Common myeloid progenitor, CD34-positive (primary cell): Measurements from ENCODE around the gene SLC22A17.
A peak's percentile ranks its signal among the peaks of the same experiment; 100 is the strongest.

ENCODE experiments used
- CTCF ChIA-PET: fragments of 350-600 bp; sonication (Branson Sonifier 250); formaldehyde crosslinking; loops from one replicate; lab custom pipeline; 2021; ENCODE audit warnings: antibody characterized with exemption; lab: Charles Lee
- POLR2A ChIA-PET: fragments of 350-600 bp; sonication (Branson Sonifier 250); formaldehyde crosslinking; loops from one replicate; lab custom pipeline; 2021; ENCODE audit warnings: antibody characterized with exemption; lab: Charles Lee
- DNase-seq, 3 donors: peaks; one replicate each; pipeline versions ENCODE4 v3.0.0 to v3.0.0-alpha.2; 2013
- H3K27ac ChIP-seq, 2 experiments: 1 replicate in 1 of 2; 2 replicates in 1 of 2; pipeline ENCODE4 v1.7.0; 2013; ENCODE audit warnings: inconsistent platforms in 2 of 2, low read length in 2 of 2, mild to moderate bottlenecking in 2 of 2, low read depth in 1 of 2, moderate library complexity in 1 of 2; ENCODE audit not compliant: severe bottlenecking in 2 of 2, insufficient read depth in 1 of 2, poor library complexity in 1 of 2
- H3K27me3 ChIP-seq, 5 experiments: replicated peaks in 2 of 5; 1 replicate in 3 of 5; 2 replicates in 2 of 5; pipeline versions ENCODE4 v1.6.1 to v1.7.0; 2013; ENCODE audit warnings: low read length in 4 of 5, mild to moderate bottlenecking in 2 of 5, moderate library complexity in 2 of 5, inconsistent platforms in 1 of 5; ENCODE audit not compliant: insufficient read depth in 5 of 5, control insufficient read depth in 4 of 5
- H3K36me3 ChIP-seq, 4 experiments: 1 replicate in 2 of 4; 2 replicates in 2 of 4; pipeline versions ENCODE4 v1.6.1 to v1.7.0; 2013; ENCODE audit warnings: low read length in 3 of 4, control low read depth in 1 of 4, mild to moderate bottlenecking in 1 of 4; ENCODE audit not compliant: control insufficient read depth in 4 of 4, insufficient read depth in 4 of 4
- H3K4me1 ChIP-seq, 4 experiments: 1 replicate in 3 of 4; 2 replicates in 1 of 4; pipeline versions ENCODE4 v1.6.1 to v1.7.1; 2013; ENCODE audit warnings: low read length in 3 of 4, mild to moderate bottlenecking in 3 of 4, control low read depth in 1 of 4, inconsistent platforms in 1 of 4, moderate library complexity in 1 of 4; ENCODE audit not compliant: control insufficient read depth in 4 of 4, insufficient read depth in 4 of 4; ENCODE audit errors: control extremely low read depth in 1 of 4
- H3K4me3 ChIP-seq, 7 experiments: 1 replicate in 4 of 7; 2 replicates in 3 of 7; pipeline versions ENCODE4 v1.5.1 to v1.7.0; 2013; ENCODE audit warnings: mild to moderate bottlenecking in 7 of 7, low read length in 6 of 7, moderate library complexity in 6 of 7, inconsistent platforms in 2 of 7, low read depth in 2 of 7, control low read depth in 1 of 7; ENCODE audit not compliant: insufficient read depth in 4 of 7, control insufficient read depth in 1 of 7; ENCODE audit errors: extremely low read depth in 1 of 7
- H3K9me3 ChIP-seq, 5 experiments: 1 replicate in 4 of 5; 2 replicates in 1 of 5; pipeline versions ENCODE4 v1.6.1 to v1.7.1; 2013; ENCODE audit warnings: low read length in 4 of 5, mild to moderate bottlenecking in 2 of 5, inconsistent platforms in 1 of 5, low read depth in 1 of 5, moderate library complexity in 1 of 5; ENCODE audit not compliant: control insufficient read depth in 4 of 5, insufficient read depth in 2 of 5; ENCODE audit errors: control extremely low read depth in 1 of 5
- WGBS: methylation state at CpG from one replicate; pipeline ENCODE4 v1.1.5; 2013; ENCODE audit not compliant: insufficient coverage; 5-methylcytosine and 5-hydroxymethylcytosine counted together

The SLC22A17 gene

DNA sequence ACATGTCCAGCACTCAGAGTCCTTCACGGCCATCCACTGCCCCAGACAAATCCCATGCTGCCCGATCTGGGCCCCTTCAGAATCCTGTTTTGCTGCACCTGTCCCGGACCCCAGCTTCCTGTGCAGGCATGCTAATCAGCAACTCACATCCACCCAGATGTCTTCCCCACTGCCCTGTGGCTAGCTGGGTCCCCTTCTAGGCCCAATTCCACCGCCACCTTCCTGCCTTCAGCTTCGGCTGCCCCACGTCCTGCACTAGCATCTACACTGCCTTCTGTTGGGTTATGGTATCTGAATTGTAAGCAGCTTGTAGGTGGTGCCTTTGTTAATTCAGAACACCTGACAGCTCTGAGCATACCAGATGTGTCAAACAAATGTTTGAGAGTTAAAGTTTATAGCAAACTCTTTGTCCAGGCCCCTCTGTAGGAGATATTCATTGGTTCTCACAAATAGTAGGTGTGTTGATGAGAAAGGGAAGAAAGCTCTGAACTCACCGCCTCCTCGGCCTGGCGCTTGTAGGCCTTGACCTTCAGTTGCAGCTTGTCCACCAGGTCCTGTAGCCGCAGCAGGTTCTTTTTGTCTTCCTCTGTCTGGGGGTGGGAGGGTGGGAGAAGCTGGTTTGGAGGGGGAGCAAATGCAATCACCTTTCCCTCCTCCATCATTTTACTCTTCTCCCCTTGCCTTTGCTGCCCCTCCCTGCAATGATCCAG, 30.2 kb upstream of the SLC22A17 start:
- no peak overlapping the region for H3K4me3 ChIP-seq
- peak in 2 of 3 donors; percentile 51 to 66 for DNase-seq
- H3K4me1 ChIP-seq, result peaks cover 0 to 16% (median 5%) of the 10 kb centered on the region in 4 experiments
- no peak overlapping the region for H3K27ac ChIP-seq
- no peaks in the 10 kb centered on the region for H3K9me3 ChIP-seq
- no peaks in the 10 kb centered on the region for H3K36me3 ChIP-seq
- ChIA-PET CTCF (interaction anchor here (0.7 to 9.0 kb wide), 15 partner anchors 11 to 157 kb away, joined by 3 to 108 read pairs (median 4); partner anchors contain the start of genes EFS and SLC22A17), POLR2A (interaction anchor here (1.3 to 1.5 kb wide), 2 partner anchors 28 to 39 kb away, joined by 3 read pairs; no protein-coding TSS in a partner anchor)
- 19% methylated on average over 3 of the region's 10 CpGs for WGBS
- H3K27me3 ChIP-seq, result peaks cover 0 to 3% (median 0%) of the 10 kb centered on the region in 5 experiments

DNA sequence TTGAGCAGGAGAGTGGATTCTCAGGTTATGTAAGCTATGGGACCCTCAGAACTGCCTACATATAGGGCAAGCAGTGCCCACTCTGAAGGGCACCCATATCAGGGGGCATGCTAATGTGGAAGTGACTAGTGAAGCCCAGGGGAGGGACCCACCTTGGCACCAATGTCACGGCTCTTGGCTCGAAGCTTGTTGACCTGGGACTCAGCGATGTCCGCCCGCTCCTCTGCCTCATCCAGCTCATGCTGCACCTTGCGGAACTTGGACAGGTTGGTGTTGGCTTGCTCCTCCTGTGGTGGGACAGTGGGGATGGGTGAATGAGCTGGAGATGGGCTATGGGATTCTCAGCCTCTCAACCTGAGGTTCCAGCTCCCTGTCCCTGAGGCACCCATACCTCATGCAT, 29.6 kb upstream of the SLC22A17 start:
- WGBS, result 92% methylated on average over 4 of the region's 6 CpGs
- Histone ChIP-seq H3K4me1 (peaks cover 0 to 22% (median 8%) of the 10 kb centered on the region in 4 experiments), H3K27me3 (peaks cover 0 to 3% (median 0%) of the 10 kb centered on the region in 5 experiments), H3K36me3 (no peaks in the 10 kb centered on the region), H3K4me3 (no peak overlapping the region), H3K9me3 (no peaks in the 10 kb centered on the region), H3K27ac (no peak overlapping the region)
- CTCF ChIA-PET, result interaction anchor here (0.7 to 9.0 kb wide), 15 partner anchors 11 to 117 kb away, joined by 3 to 108 read pairs (median 6); partner anchors contain the start of genes EFS and SLC22A17
- POLR2A ChIA-PET, result interaction anchor here (1.5 kb wide), 1 partner anchor 28 kb away, joined by 3 read pairs; no protein-coding TSS in a partner anchor
- no peak for DNase-seq

DNA sequence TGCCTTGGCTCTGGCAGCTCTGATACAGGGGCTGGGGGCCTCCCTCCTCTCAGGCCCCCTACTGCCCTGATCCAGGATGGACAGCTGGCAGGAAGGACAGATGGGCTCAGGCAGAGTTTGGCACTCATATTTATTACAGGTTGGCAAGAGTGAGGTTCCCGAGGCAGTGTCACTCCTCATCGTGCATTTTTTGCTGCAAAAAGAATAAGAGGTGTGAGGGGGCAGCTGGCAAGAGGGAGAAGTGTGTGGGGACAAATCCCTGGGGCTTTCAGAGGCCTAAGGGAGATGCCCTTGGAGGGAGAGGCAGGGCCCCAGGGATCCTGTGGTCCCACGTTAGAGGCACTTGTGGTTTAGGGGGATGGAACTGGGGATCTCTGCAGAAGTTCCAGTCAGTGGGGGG, 29.2 kb upstream of the SLC22A17 start:
- Histone ChIP-seq H3K36me3 (no peaks in the 10 kb centered on the region), H3K4me1 (peaks cover 0 to 24% (median 9%) of the 10 kb centered on the region in 4 experiments)
- WGBS, result 67% methylated on average over 1 of the region's 3 CpGs

DNA sequence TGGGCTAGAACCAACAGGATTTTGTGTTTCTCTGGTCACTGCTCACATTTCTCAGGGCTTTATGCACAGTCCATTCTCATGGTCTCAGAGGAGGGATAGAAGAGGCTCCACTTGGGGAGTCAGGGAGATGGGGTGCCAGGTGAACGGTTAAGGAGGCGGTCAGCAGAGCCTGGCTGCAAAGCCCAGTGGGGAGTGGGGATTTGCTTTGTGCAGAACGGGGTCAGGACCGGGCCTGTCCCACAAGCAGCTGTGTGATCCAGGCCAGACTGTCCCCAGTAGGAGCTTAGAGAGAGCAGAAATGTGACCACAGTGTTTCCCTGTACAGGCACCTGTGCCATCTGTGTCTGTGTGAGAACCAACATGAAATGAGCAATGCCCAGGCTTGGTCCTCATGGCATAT, 28.3 kb upstream of the SLC22A17 start:
- H3K9me3 ChIP-seq, result no peaks in the 10 kb centered on the region
- CTCF ChIA-PET, result interaction anchor here (0.8 to 9.0 kb wide), 19 partner anchors 8 to 116 kb away, joined by 3 to 108 read pairs (median 7); partner anchors contain the start of genes EFS, PABPN1 and SLC22A17
- H3K27me3 ChIP-seq, result peaks cover 0 to 3% (median 0%) of the 10 kb centered on the region in 5 experiments
- H3K4me1 ChIP-seq, result peaks cover 0 to 24% (median 9%) of the 10 kb centered on the region in 4 experiments
- H3K4me3 ChIP-seq, result no peak overlapping the region
- no peak for DNase-seq
- no peak overlapping the region for H3K27ac ChIP-seq
- POLR2A ChIA-PET, result no interaction called here
- H3K36me3 ChIP-seq, result no peaks in the 10 kb centered on the region
- 98% methylated on average over 4 of the region's 4 CpGs for WGBS

More for the DNA sequence above, 29.2 kb upstream of the SLC22A17 start:
- Histone ChIP-seq H3K4me3 (no peak overlapping the region), H3K9me3 (no peaks in the 10 kb centered on the region), H3K27ac (no peak overlapping the region), H3K27me3 (peaks cover 0 to 3% (median 0%) of the 10 kb centered on the region in 5 experiments)
- POLR2A ChIA-PET, result interaction anchor here (1.5 kb wide), 1 partner anchor 27 kb away, joined by 3 read pairs; no protein-coding TSS in a partner anchor
- DNase-seq, result no peak
- CTCF ChIA-PET, result interaction anchor here (0.8 to 9.0 kb wide), 14 partner anchors 10 to 117 kb away, joined by 3 to 108 read pairs (median 13); partner anchors contain the start of genes EFS and SLC22A17

DNA sequence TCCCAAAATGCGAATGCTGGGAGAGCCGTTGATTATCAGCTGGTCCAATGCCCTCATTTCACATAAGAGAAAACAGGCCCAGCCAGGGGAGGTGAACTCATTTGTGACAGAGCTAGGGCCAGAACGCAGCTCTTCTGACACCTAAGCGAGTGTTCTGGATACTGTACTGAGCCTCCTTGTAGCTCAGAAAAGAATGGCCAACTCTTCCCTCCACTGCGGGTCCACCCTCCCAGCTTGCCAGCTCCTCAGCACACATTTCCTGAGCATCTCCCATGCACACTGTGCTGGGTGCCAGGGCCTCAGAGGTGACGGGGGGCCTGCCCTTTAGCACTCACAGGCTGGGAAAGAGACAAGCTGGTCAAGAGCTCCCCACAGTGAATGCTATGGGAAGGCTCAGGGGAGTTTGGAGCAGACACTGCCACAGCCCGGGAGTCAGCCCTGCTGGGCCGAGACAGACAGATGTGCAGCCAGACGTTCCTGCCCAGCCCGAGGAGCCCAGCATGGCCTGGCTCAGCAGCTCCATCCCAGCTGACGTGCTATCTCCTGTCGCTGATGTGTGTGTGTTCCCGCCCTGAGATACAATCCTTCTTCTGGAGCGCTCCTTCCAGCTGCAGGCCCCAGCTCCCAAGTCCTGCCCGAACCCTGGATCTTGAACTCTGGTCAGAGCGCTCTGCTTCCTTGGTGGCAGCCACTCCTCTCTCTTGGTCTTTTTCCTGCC, 27.7 kb upstream of the SLC22A17 start:
- H3K27ac ChIP-seq, result no peak overlapping the region
- no peaks in the 10 kb centered on the region for H3K9me3 ChIP-seq
- no peak for DNase-seq
- 87% methylated on average over 16 of the region's 16 CpGs for WGBS
- H3K4me3 ChIP-seq, result no peak overlapping the region
- peaks cover 0 to 3% (median 0%) of the 10 kb centered on the region in 5 experiments for H3K27me3 ChIP-seq
- peaks cover 0 to 24% (median 9%) of the 10 kb centered on the region in 4 experiments for H3K4me1 ChIP-seq
- ChIA-PET POLR2A (interaction anchor here (1.2 to 1.4 kb wide), 2 partner anchors 58 to 78 kb away, joined by 4 to 5 read pairs; partner anchors contain the start of gene PPP1R3E), CTCF (interaction anchor here (0.8 to 9.0 kb wide), 35 partner anchors 8 to 260 kb away, joined by 3 to 108 read pairs (median 5); partner anchors contain the start of genes EFS, PABPN1 and SLC22A17)
- H3K36me3 ChIP-seq, result no peaks in the 10 kb centered on the region

DNA sequence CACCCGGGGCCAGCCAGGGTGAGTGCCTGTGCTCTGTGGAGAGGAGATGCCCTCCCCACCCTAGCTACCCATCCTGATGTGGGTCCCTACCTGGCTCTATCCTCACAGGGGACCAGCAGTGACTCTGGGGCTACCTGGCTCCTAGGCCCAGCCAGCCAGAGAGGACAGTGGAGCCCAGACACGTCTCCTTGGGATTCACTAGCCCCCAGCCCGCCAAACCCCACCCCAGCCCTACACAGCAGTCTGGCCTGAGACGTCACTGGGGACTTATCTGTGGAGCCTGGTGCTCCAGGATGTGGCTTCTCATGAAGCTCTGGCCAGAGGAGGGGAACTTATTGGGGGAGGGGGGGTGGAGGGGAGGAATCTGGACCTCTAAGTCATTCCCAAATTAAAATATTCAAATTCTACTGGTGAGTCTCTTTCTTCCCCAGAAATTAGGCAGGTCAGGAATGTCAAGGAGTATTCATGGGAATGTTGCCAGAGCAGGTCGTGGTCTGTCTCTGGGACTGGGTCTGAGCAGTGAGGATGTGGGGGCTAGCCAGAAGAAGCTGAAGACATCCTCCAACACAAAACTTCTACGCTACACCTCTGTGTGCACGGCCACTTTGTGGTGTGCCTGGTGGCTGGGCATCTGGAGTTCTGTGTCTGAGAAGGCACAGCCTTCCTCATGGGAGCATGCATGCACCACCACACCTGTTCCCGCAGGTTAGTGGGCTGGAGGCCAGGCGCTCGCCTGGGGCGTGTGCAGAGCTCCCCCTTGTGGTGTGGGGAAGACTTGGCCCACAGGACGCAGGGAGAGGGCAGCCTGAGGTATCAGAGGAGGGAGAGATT, 26.9 kb upstream of the SLC22A17 start:
- H3K9me3 ChIP-seq, result no peaks in the 10 kb centered on the region
- ChIA-PET CTCF (interaction anchor here (0.8 to 9.0 kb wide), 35 partner anchors 8 to 260 kb away, joined by 3 to 108 read pairs (median 5); partner anchors contain the start of genes EFS, PABPN1 and SLC22A17), POLR2A (interaction anchor here (1.2 to 1.4 kb wide), 2 partner anchors 57 to 78 kb away, joined by 4 to 5 read pairs; partner anchors contain the start of gene PPP1R3E)
- no peaks in the 10 kb centered on the region for H3K36me3 ChIP-seq
- peaks cover 0 to 24% (median 9%) of the 10 kb centered on the region in 4 experiments for H3K4me1 ChIP-seq
- 33% methylated on average over 9 of the region's 12 CpGs for WGBS
- H3K27me3 ChIP-seq, result peaks cover 0 to 3% (median 0%) of the 10 kb centered on the region in 5 experiments
- peak; percentile 46 to 68 (median 66) for DNase-seq
- no peak overlapping the region for H3K27ac ChIP-seq
- no peak overlapping the region for H3K4me3 ChIP-seq
